Ovary (tissue), 3 donors: ENCODE data around the gene ZNF423.
"Not testable (repeated sequence)": the region's sequence is repeated elsewhere in the genome, so short reads cannot be mapped to it uniquely, and the experiment has no call there.

Experiments
- CTCF ChIP-seq, 3 donors: fragments of 450-650 bp in 2 of 3; fragments of 200-600 bp in 1 of 3; IDR thresholded peaks; one replicate each; pipeline versions ENCODE4 v1.5.1 to v1.8.0; 2016 to 2022; ENCODE audit warnings: antibody characterized with exemption in 3 of 3, mild to moderate bottlenecking in 1 of 3
- EP300 ChIP-seq: sonication (generic); formaldehyde crosslinking; IDR thresholded peaks from one replicate; pipeline ENCODE4 v1.6.1; 2017; ENCODE audit warnings: antibody characterized with exemption
- POLR2A ChIP-seq: fragments of 450-650 bp; IDR thresholded peaks from one replicate; pipeline ENCODE4 v1.6.1; 2017; ENCODE audit warnings: antibody characterized with exemption, mild to moderate bottlenecking, moderate library complexity
- donor health status: DM: no; HTN: no; CAD: no.

GRCh38 chr16:49871824-49872223, 15.9 kb upstream of the ZNF423 start:
- TF ChIP-seq CTCF (IDR thresholded peaks at IDR 0.05); POLR2A; EP300: not testable (repeated sequence)
